KG1 (cell line): ENCODE data around the gene ETV4.

Source experiments
- DNase-seq: peaks from one replicate; lab custom pipeline; 2025; lab: John Stamatoyannopoulos, UW

The ETV4 gene

GRCh38 chr17:43543771-43544575, 2.2 kb downstream of the ETV4 start:
- DNase-seq, result no peak

- DNase-seq, result no peak
Observed at GRCh38 chr17:43543300-43543699, 2.8 kb downstream of the ETV4 start.

GRCh38 chr17:43542859-43543258, 3.3 kb downstream of the ETV4 start:
- no peak for DNase-seq

- DNase-seq, result no peak
Observed at GRCh38 chr17:43540821-43541674, 5.1 kb downstream of the ETV4 start.

- no peak for DNase-seq
Observed at GRCh38 chr17:43536236-43536992, 9.7 kb downstream of the ETV4 start.

GRCh38 chr17:43534909-43535308, 11.2 kb downstream of the ETV4 start:
- no peak for DNase-seq

- DNase-seq, result no peak
Observed at GRCh38 chr17:43533699-43534098, 12.4 kb downstream of the ETV4 start.

GRCh38 chr17:43532581-43532980, 13.6 kb downstream of the ETV4 start:
- DNase-seq, result no peak

- no peak for DNase-seq
Observed at GRCh38 chr17:43531955-43532354, 14.2 kb downstream of the ETV4 start.

- DNase-seq, result no peak
Observed at GRCh38 chr17:43531082-43531378, 15.1 kb downstream of the ETV4 start.

- no peak for DNase-seq
Observed at GRCh38 chr17:43530288-43531081, 15.7 kb downstream of the ETV4 start.

- DNase-seq, result no peak
Observed at GRCh38 chr17:43529947-43530287, 16.2 kb downstream of the ETV4 start.

GRCh38 chr17:43528988-43529814, 16.9 kb downstream of the ETV4 start:
- DNase-seq, result no peak

GRCh38 chr17:43528319-43528987, 17.7 kb downstream of the ETV4 start:
- DNase-seq, result no peak

GRCh38 chr17:43526886-43527648, 19.1 kb downstream of the ETV4 start:
- no peak for DNase-seq

GRCh38 chr17:43524945-43525575, 21.1 kb downstream of the ETV4 start:
- DNase-seq, result no peak

- DNase-seq, result no peak
Observed at GRCh38 chr17:43521389-43521788, 24.8 kb downstream of the ETV4 start.

GRCh38 chr17:43517615-43518386, 28.3 kb downstream of the ETV4 start:
- DNase-seq, result no peak
